Measurements from ENCODE around the gene GRIA4.

GRIA4 gene

DNA sequence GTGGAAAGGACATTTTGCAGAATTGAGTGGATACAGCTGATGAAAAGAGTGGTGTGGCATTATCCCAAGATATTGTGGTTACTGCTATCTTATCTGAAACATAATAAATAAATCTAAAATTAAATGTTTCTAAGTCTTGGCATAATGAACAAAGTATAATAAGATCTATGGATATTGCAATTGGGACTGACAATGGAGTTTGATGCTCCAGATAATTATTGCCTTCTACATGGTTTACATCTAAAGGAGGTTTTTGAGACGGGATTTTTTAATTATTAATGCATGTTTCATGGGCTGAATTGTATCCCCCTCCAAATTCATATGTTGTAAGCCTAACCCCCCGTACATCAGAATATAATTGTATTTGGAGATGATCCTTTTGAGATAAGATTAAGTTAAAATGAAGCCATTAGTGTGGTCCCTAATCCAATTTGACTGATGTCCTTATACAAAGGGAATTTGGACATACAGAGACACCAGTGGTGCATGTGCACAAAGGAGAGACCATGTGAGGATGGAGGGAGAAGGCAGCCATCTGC lies 213.7 kb downstream of the GRIA4 start:
- no peak overlapping the region for H3K4me3 ChIP-seq (ENCODE audit: low read length)
- TF ChIP-seq EZH2phosphoT487 (IDR thresholded peaks at IDR 0.05; ENCODE audit: borderline replicate concordance, low read length) = no peak
- TF ChIP-seq, protein P1, sequence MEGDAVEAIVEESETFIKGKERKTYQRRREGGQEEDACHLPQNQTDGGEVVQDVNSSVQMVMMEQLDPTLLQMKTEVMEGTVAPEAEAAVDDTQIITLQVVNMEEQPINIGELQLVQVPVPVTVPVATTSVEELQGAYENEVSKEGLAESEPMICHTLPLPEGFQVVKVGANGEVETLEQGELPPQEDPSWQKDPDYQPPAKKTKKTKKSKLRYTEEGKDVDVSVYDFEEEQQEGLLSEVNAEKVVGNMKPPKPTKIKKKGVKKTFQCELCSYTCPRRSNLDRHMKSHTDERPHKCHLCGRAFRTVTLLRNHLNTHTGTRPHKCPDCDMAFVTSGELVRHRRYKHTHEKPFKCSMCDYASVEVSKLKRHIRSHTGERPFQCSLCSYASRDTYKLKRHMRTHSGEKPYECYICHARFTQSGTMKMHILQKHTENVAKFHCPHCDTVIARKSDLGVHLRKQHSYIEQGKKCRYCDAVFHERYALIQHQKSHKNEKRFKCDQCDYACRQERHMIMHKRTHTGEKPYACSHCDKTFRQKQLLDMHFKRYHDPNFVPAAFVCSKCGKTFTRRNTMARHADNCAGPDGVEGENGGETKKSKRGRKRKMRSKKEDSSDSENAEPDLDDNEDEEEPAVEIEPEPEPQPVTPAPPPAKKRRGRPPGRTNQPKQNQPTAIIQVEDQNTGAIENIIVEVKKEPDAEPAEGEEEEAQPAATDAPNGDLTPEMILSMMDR (IDR thresholded peaks at IDR 0.05; ENCODE audit: low read depth, low read length, poor library complexity, severe bottlenecking) = no peak
- no peak overlapping the region for H3K27ac ChIP-seq (ENCODE audit: low read depth, low read length)
- no peaks in the 10 kb centered on the region for H3K36me3 ChIP-seq (ENCODE audit: control insufficient read depth, low read length)
- H3K4me1 ChIP-seq (ENCODE audit: control insufficient read depth, low read length) = no peaks in the 10 kb centered on the region
- H3K79me2 ChIP-seq (ENCODE audit: control insufficient read depth, low read length) = no peaks in the 10 kb centered on the region
- no peaks in the 10 kb centered on the region for H3K9me3 ChIP-seq (ENCODE audit: control insufficient read depth, insufficient read depth, low read length)
- H3K9me2 ChIP-seq (replicated peaks; ENCODE audit: control insufficient read depth, low read length) = no peaks in the 10 kb centered on the region
- H3K4me2 ChIP-seq (ENCODE audit: low read length) = no peak overlapping the region
- H4K20me1 ChIP-seq (ENCODE audit: control insufficient read depth, insufficient read depth, low read depth, low read length) = no peaks in the 10 kb centered on the region
- H3F3A ChIP-seq (ENCODE audit: control insufficient read depth, insufficient read depth) = no peaks in the 10 kb centered on the region
- no peaks in the 10 kb centered on the region for H3K27me3 ChIP-seq (ENCODE audit: control insufficient read depth, low read length)

DNA sequence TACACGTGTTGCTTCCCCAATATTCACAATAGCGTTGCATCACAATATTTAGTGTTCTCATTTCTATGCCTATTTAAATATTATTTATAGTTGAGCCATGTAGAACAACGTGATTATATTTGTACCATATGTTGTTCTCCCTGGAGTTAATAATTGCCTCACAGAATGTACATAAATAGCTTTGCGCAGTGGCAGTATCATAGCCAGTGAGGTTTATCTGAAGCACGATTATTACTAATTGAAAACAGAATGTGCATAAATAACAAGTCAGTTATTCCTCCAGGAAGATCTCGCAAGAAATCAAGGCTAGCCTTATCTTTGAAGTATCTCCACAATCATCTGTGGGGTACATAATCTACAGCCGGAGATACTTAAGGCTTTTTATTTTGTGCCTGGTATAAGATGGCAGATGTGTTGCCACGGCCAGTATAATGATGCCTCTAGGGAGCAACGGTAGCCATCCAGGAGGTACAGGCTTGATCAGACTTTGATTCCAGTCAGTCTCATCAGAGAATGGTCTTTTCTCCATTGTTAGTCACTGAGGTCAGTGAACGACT lies 214.7 kb downstream of the GRIA4 start:
- Histone ChIP-seq H3K27me3 (ENCODE audit: control insufficient read depth, low read length) (no peaks in the 10 kb centered on the region), H3K79me2 (ENCODE audit: control insufficient read depth, low read length) (no peaks in the 10 kb centered on the region), H4K20me1 (ENCODE audit: control insufficient read depth, insufficient read depth, low read depth, low read length) (no peaks in the 10 kb centered on the region), H3F3A (ENCODE audit: control insufficient read depth, insufficient read depth) (no peaks in the 10 kb centered on the region), H3K9me3 (ENCODE audit: control insufficient read depth, insufficient read depth, low read length) (no peaks in the 10 kb centered on the region), H3K4me2 (ENCODE audit: low read length) (no peak overlapping the region), H3K27ac (ENCODE audit: low read depth, low read length) (no peak overlapping the region), H3K36me3 (ENCODE audit: control insufficient read depth, low read length) (no peaks in the 10 kb centered on the region), H3K4me1 (ENCODE audit: control insufficient read depth, low read length) (no peaks in the 10 kb centered on the region), H3K4me3 (ENCODE audit: low read length) (no peak overlapping the region), H3K9me2 (replicated peaks; ENCODE audit: control insufficient read depth, low read length) (no peaks in the 10 kb centered on the region)
- no peak for TF ChIP-seq EZH2phosphoT487 (IDR thresholded peaks at IDR 0.05; ENCODE audit: borderline replicate concordance, low read length)
- TF ChIP-seq, protein P1 (IDR thresholded peaks at IDR 0.05; ENCODE audit: low read depth, low read length, poor library complexity, severe bottlenecking) = no peak

DNA sequence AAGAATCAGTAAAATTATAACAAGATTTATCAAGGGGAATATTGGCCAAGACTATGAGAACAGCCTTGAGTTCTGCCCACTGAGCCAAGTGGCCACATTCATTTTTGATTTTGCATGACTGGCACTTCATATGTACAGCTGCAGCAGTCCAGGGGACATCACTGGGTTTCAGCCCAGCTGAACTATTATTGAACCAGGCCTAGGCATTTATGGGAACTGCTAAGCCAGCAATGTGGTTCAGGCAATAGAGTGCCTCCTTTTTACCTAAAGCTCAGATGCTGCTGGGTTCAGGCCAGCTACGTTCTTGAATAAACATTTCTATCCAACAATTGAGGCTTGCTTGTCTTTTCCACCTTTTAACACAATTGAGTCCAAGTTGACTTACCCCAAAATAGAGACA lies 215.3 kb downstream of the GRIA4 start:
- no peak overlapping the region for H3K4me3 ChIP-seq (ENCODE audit: low read length)

More for the DNA sequence above, 215.3 kb downstream of the GRIA4 start:
- H3K36me3 ChIP-seq (ENCODE audit: control insufficient read depth, low read length) = no peaks in the 10 kb centered on the region
- no peaks in the 10 kb centered on the region for H3K9me2 ChIP-seq (replicated peaks; ENCODE audit: control insufficient read depth, low read length)
- no peak overlapping the region for H3K27ac ChIP-seq (ENCODE audit: low read depth, low read length)
- no peaks in the 10 kb centered on the region for H3K9me3 ChIP-seq (ENCODE audit: control insufficient read depth, insufficient read depth, low read length)
- H3K4me2 ChIP-seq (ENCODE audit: low read length) = no peak overlapping the region
- no peaks in the 10 kb centered on the region for H3K79me2 ChIP-seq (ENCODE audit: control insufficient read depth, low read length)
- no peaks in the 10 kb centered on the region for H3K4me1 ChIP-seq (ENCODE audit: control insufficient read depth, low read length)
- TF ChIP-seq, protein P1 (IDR thresholded peaks at IDR 0.05; ENCODE audit: low read depth, low read length, poor library complexity, severe bottlenecking) = no peak
- no peak for TF ChIP-seq EZH2phosphoT487 (IDR thresholded peaks at IDR 0.05; ENCODE audit: borderline replicate concordance, low read length)
- no peaks in the 10 kb centered on the region for H3F3A ChIP-seq (ENCODE audit: control insufficient read depth, insufficient read depth)
- H3K27me3 ChIP-seq (ENCODE audit: control insufficient read depth, low read length) = no peaks in the 10 kb centered on the region
- no peaks in the 10 kb centered on the region for H4K20me1 ChIP-seq (ENCODE audit: control insufficient read depth, insufficient read depth, low read depth, low read length)
